HCT116 (cell line): Measurements from ENCODE around the gene RSAD2. TPM values are rescaled to one million over a fixed set of nuclear protein-coding genes. Genes with fewer than 3 reads are reported as not detected.

Experiments
- ATAC-seq: fragments of 200-7000 bp; cut with Tn5 transposase; 2 replicates; pipeline ENCODE4 v1.9.1; 2020; ENCODE audit warnings: mild to moderate bottlenecking, moderate library complexity
- BruUV-seq: library from RNA; stranded (reverse); fragments of 400-500 nt; replicated peaks from 2 replicates; lab custom pipeline; 2021; lab: Mats Ljungman, UMichigan
- CTCF ChIA-PET: fragments of 300-600 bp; sonication (Branson Sonifier 250); formaldehyde crosslinking; loops from one replicate; lab custom pipeline; 2021; ENCODE audit warnings: antibody characterized with exemption; lab: Charles Lee
- POLR2A ChIA-PET: fragments of 300-600, 350-600 bp; sonication (Branson Sonifier 250); formaldehyde crosslinking; loops from one replicate; lab custom pipeline; 2021; ENCODE audit warnings: antibody characterized with exemption; lab: Charles Lee
- RAD21 ChIA-PET, 2 experiments: fragments of 300-600 bp; sonication (Branson Sonifier 250); formaldehyde crosslinking; loops; one replicate each; lab custom pipeline; 2023; ENCODE audit warnings: low total read pairs in 2 of 2; ENCODE audit not compliant: uncharacterized antibody in 2 of 2, unreplicated experiment in 2 of 2, low non-redundant PET in 1 of 2; lab: Charles Lee
- DNase-seq: peaks from one replicate; pipeline ENCODE4 v3.0.0-alpha.2; 2010; ENCODE audit warnings: low read depth, low spot score
- H2AFZ ChIP-seq: fragments of 200-600 bp; shearing (Covaris generic), sonication (generic); 2 replicates; pipeline ENCODE4 v1.6.1; 2017; ENCODE audit warnings: low read depth, mixed run types, mixed read lengths, antibody characterized with exemption, low read length; ENCODE audit not compliant: poor library complexity, severe bottlenecking
- H3K27ac ChIP-seq: 2 replicates; pipeline ENCODE4 v1.5.1; 2012; ENCODE audit warnings: low read depth, low read length
- H3K27me3 ChIP-seq: fragments of 200-600 bp; sonication (generic); 2 replicates; pipeline ENCODE4 v1.6.1; 2016; ENCODE audit warnings: mixed run types, low read length, mixed read lengths; ENCODE audit not compliant: insufficient read depth
- H3K36me3 ChIP-seq, 2 experiments: fragments of 200-500 bp in 1 of 2; fragments of 200-600 bp in 1 of 2; sonication (Bioruptor generic) in 1 of 2; sonication (generic) in 1 of 2; 2 replicates each; pipeline versions ENCODE4 v1.5.1 to v1.6.1; 2014 to 2016; ENCODE audit warnings: low read length in 2 of 2, inconsistent platforms in 1 of 2, mixed read lengths in 1 of 2, mixed run types in 1 of 2; ENCODE audit not compliant: insufficient read depth in 2 of 2, control insufficient read depth in 1 of 2
- H3K4me1 ChIP-seq, 2 experiments: fragments of 200-600 bp in 1 of 2; sonication (generic) in 1 of 2; 2 replicates each; pipeline versions ENCODE4 v1.5.1 to v1.6.1; 2012 to 2017; ENCODE audit warnings: low read length in 2 of 2, inconsistent platforms in 1 of 2, mild to moderate bottlenecking in 1 of 2, mixed read lengths in 1 of 2, mixed run types in 1 of 2, moderate library complexity in 1 of 2; ENCODE audit not compliant: insufficient read depth in 2 of 2, control insufficient read depth in 1 of 2
- H3K4me2 ChIP-seq: fragments of 200-600 bp; sonication (generic); 2 replicates; pipeline ENCODE4 v1.6.1; 2017; ENCODE audit warnings: mixed run types, low read length, mixed read lengths
- H3K4me3 ChIP-seq, 2 experiments: fragments of 200-600 bp in 1 of 2; sonication (generic) in 1 of 2; replicated peaks in 1 of 2; 2 replicates each; pipeline ENCODE4 v1.5.1; 2011 to 2016; ENCODE audit warnings: low read length in 2 of 2, control low read depth in 1 of 2, low read depth in 1 of 2, mild to moderate bottlenecking in 1 of 2, mixed read lengths in 1 of 2, mixed run types in 1 of 2
- H3K79me2 ChIP-seq: fragments of 200-600 bp; sonication (generic); 2 replicates; pipeline ENCODE4 v1.6.1; 2017; ENCODE audit warnings: mild to moderate bottlenecking, mixed run types, low read length, moderate library complexity, mixed read lengths; ENCODE audit not compliant: insufficient read depth
- H3K9ac ChIP-seq: fragments of 200-600 bp; sonication (generic); 2 replicates; pipeline ENCODE4 v1.6.1; 2016; ENCODE audit warnings: low read length, mixed read lengths
- H3K9me2 ChIP-seq: fragments of 200-600 bp; sonication (generic), shearing (Covaris generic); 2 replicates; pipeline ENCODE4 v1.6.1; 2017; ENCODE audit warnings: mixed run types, mild to moderate bottlenecking, moderate library complexity; ENCODE audit not compliant: insufficient read depth
- H3K9me3 ChIP-seq, 2 experiments: fragments of 200-500 bp in 1 of 2; fragments of 200-600 bp in 1 of 2; sonication (Bioruptor generic) in 1 of 2; sonication (generic) in 1 of 2; 2 replicates each; pipeline ENCODE4 v1.6.1; 2014 to 2017; ENCODE audit warnings: low read length in 2 of 2, mixed read lengths in 2 of 2, inconsistent platforms in 1 of 2, low read depth in 1 of 2, mild to moderate bottlenecking in 1 of 2, mixed run types in 1 of 2, moderate library complexity in 1 of 2; ENCODE audit not compliant: control insufficient read depth in 1 of 2, insufficient read depth in 1 of 2
- H4K20me1 ChIP-seq: fragments of 200-600 bp; sonication (generic), shearing (Covaris generic); 2 replicates; pipeline ENCODE4 v1.6.1; 2017; ENCODE audit warnings: mixed run types, mild to moderate bottlenecking, moderate library complexity; ENCODE audit not compliant: insufficient read depth
- EGR1 ChIP-seq: IDR thresholded peaks from 2 replicates; pipeline ENCODE4 v1.6.1; 2012; ENCODE audit warnings: low read depth
- FOSL1 ChIP-seq: IDR thresholded peaks from 2 replicates; pipeline ENCODE4 v1.6.1; 2012; ENCODE audit warnings: low read depth
- JUND ChIP-seq: IDR thresholded peaks from 2 replicates; pipeline ENCODE4 v1.6.1; 2012
- TCF7L2 ChIP-seq: IDR thresholded peaks from 2 replicates; pipeline ENCODE4 v1.7.0; 2011; ENCODE audit warnings: borderline replicate concordance, inconsistent platforms; ENCODE audit not compliant: insufficient read depth, insufficient read length; ENCODE audit errors: extremely low read depth
- YY1 ChIP-seq: IDR thresholded peaks from 2 replicates; pipeline ENCODE4 v1.6.1; 2011; ENCODE audit warnings: low read length, low read depth, moderate library complexity, mild to moderate bottlenecking; ENCODE audit not compliant: insufficient replicate concordance; ENCODE audit errors: extremely low read depth
- ZFX ChIP-seq: fragments of 450-650 bp; IDR thresholded peaks from 2 replicates; pipeline ENCODE4 v1.6.1; 2017
- intact Hi-C: fragments of 100-400 bp; cut with micrococcal nuclease; formaldehyde crosslinking; loops from 2 replicates; pipeline ENCODE4 v1.10.0; 2022
- total RNA-seq: library from RNA; stranded (reverse); gene quantifications from one replicate; pipeline ENCODE4 v1.2.1, GENCODE V29; 2021; ENCODE audit not compliant: unreplicated experiment
- TF ChIP-seq, protein P1 (sequence below): IDR thresholded peaks from 2 replicates; pipeline ENCODE4 v1.6.1; 2012
- TF ChIP-seq, protein P2 (sequence below): IDR thresholded peaks from 2 replicates; pipeline ENCODE4 v1.6.1; 2012; ENCODE audit warnings: low read depth

RSAD2 gene
- total RNA-seq, 1 experiment from 2014 or later, result not detected

DNA sequence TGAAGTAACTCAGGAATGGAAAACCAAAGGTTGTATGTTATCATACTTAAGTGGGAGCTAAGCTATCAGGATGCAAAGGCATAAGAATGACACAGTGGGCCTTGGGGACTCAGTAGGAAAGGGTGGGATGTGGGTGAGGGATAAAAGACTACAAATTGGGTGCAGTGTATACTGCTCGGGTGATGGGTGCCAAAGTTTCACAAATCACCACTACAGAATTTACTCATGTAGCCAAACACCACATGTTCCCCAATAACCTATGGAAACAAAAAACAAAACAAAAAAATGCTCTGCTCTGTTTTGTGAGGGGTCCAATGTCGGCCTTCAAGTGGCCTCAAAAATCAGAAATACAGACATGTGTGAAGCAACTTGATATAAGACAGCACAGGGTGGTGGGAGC lies 30.7 kb downstream of the RSAD2 start:
- no peak overlapping the region for H3K27ac ChIP-seq
- no peaks in the 10 kb centered on the region for H3K79me2 ChIP-seq
- no peaks in the 10 kb centered on the region for H3K9me2 ChIP-seq
- H3K4me3 ChIP-seq, result no peak overlapping the region
- POLR2A ChIA-PET, result no interaction called here
- CTCF ChIA-PET, result no interaction called here
- no peak overlapping the region for H2AFZ ChIP-seq
- no peaks in the 10 kb centered on the region for H3K9me3 ChIP-seq
- H4K20me1 ChIP-seq, result no peaks in the 10 kb centered on the region
- TF ChIP-seq TCF7L2, result no peak
- TF ChIP-seq, protein P1, sequence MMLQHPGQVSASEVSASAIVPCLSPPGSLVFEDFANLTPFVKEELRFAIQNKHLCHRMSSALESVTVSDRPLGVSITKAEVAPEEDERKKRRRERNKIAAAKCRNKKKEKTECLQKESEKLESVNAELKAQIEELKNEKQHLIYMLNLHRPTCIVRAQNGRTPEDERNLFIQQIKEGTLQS, result no peak
- no peak for TF ChIP-seq FOSL1
- no peak for TF ChIP-seq ZFX
- TF ChIP-seq JUND, result no peak
- TF ChIP-seq EGR1, result no peak
- TF ChIP-seq YY1, result no peak
- RAD21 ChIA-PET, result no interaction called here
- no peaks in the 10 kb centered on the region for H3K4me1 ChIP-seq
- ATAC-seq, result no peak
- H3K36me3 ChIP-seq, result no peaks in the 10 kb centered on the region
- intact Hi-C loops, result no loop called here
- H3K9ac ChIP-seq, result no peak overlapping the region
- H3K4me2 ChIP-seq, result no peak overlapping the region
- no TSS peak for BruUV-seq
- no peak for DNase-seq
- peaks cover 5% of the 10 kb centered on the region; the same call in 1 of the 2 replicates for H3K27me3 ChIP-seq

- POLR2A ChIA-PET, result no interaction called here
- intact Hi-C loops, result no loop called here
Measured at GRCh38 chr2:6909431-6910385, 32.1 kb downstream of the RSAD2 start.

More at GRCh38 chr2:6909431-6910385, 32.1 kb downstream of the RSAD2 start:
- Histone ChIP-seq H4K20me1 (no peaks in the 10 kb centered on the region), H3K4me2 (no peak overlapping the region), H3K79me2 (no peaks in the 10 kb centered on the region), H3K9me2 (no peaks in the 10 kb centered on the region), H3K9me3 (no peaks in the 10 kb centered on the region), H3K4me1 (peaks cover under 1 to 9% of the 10 kb centered on the region in 2 experiments; a peak in 3 of 4 replicates), H3K27me3 (peaks cover 5% of the 10 kb centered on the region; the same call in 1 of the 2 replicates), H3K27ac (no peak overlapping the region), H3K4me3 (no peak overlapping the region), H3K36me3 (no peaks in the 10 kb centered on the region), H3K9ac (no peak overlapping the region), H2AFZ (no peak overlapping the region)
- ATAC-seq, result no peak
- ChIA-PET CTCF (no interaction called here), RAD21 (no interaction called here)
- DNase-seq, result no peak
- no TSS peak for BruUV-seq
- TF ChIP-seq, protein P2, sequence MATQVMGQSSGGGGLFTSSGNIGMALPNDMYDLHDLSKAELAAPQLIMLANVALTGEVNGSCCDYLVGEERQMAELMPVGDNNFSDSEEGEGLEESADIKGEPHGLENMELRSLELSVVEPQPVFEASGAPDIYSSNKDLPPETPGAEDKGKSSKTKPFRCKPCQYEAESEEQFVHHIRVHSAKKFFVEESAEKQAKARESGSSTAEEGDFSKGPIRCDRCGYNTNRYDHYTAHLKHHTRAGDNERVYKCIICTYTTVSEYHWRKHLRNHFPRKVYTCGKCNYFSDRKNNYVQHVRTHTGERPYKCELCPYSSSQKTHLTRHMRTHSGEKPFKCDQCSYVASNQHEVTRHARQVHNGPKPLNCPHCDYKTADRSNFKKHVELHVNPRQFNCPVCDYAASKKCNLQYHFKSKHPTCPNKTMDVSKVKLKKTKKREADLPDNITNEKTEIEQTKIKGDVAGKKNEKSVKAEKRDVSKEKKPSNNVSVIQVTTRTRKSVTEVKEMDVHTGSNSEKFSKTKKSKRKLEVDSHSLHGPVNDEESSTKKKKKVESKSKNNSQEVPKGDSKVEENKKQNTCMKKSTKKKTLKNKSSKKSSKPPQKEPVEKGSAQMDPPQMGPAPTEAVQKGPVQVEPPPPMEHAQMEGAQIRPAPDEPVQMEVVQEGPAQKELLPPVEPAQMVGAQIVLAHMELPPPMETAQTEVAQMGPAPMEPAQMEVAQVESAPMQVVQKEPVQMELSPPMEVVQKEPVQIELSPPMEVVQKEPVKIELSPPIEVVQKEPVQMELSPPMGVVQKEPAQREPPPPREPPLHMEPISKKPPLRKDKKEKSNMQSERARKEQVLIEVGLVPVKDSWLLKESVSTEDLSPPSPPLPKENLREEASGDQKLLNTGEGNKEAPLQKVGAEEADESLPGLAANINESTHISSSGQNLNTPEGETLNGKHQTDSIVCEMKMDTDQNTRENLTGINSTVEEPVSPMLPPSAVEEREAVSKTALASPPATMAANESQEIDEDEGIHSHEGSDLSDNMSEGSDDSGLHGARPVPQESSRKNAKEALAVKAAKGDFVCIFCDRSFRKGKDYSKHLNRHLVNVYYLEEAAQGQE, result no peak
- TF ChIP-seq, all 23 proteins: peak for 0
